ENCODE measurements around the gene OXCT1.

DNA sequence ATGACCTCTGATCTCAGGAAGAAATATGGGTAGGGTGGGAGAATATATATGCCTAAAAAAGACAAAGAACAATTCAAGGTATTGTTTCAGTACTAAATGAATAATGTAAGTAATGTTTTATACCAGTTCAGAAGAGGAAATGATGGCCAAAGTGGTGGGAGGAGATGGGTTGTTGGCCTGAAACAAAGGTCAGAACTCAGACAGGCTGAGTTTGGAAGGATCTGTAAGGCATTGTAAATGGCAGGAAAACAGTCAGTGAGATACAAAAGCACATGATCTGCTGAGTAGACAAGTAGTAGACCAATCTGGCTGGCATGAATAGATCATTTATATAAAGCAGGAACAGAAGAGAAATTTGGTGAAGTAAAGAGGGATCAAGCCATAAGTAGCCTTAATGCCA, 184.0 kb downstream of the OXCT1 start:
- TF ChIP-seq CTCF (IDR thresholded peaks at IDR 0.05; ENCODE audit: low read depth, low read length): no peak
- TF ChIP-seq POLR2A (IDR thresholded peaks at IDR 0.05; ENCODE audit: extremely low read depth, insufficient read length): no peak
